Ovary (tissue), 3 donors: ENCODE measurements around the gene ASB13.

ENCODE experiments used
- CTCF ChIP-seq, 3 donors: fragments of 450-650 bp in 2 of 3; fragments of 200-600 bp in 1 of 3; IDR thresholded peaks; one replicate each; pipeline versions ENCODE4 v1.5.1 to v1.8.0; 2016 to 2022; ENCODE audit warnings: antibody characterized with exemption in 3 of 3, mild to moderate bottlenecking in 1 of 3
- EP300 ChIP-seq: sonication (generic); formaldehyde crosslinking; IDR thresholded peaks from one replicate; pipeline ENCODE4 v1.6.1; 2017; ENCODE audit warnings: antibody characterized with exemption
- donor health status: DM: no; HTN: no; CAD: no.

DNA sequence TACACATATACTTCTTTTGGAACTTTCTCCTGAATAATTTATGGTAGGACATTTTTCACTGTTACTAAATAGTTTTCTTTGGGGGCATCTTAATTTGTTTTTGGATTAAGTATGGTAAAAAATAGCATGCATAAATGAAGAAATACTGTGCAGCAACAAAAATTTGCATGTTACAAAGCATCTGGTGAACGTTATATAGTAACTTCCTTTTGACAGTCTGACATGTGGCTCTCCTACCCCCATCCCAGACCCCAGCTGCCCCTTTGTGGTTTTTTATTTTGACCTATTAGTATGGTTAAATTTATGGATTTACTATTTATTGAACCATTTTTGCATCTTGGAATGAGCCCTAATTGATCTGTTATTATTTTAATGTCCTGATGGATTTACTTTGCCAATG lies 28.2 kb upstream of the ASB13 start:
- TF ChIP-seq CTCF (IDR thresholded peaks at IDR 0.05): no peak
- no peak for TF ChIP-seq EP300
